Liver (tissue), 9 donors: ENCODE results near the gene RGS14. TPM values are rescaled to one million over a fixed set of nuclear protein-coding genes. Genes with fewer than 3 reads are reported as not detected.

Experiments
- DNase-seq: peaks from one replicate; pipeline ENCODE4 v3.0.0-alpha.2; 2017; ENCODE audit warnings: low spot score
- H3K27ac ChIP-seq, 2 donors: one replicate each; pipeline ENCODE4 v1.7.0; 2013; ENCODE audit warnings: inconsistent platforms in 2 of 2, low read length in 2 of 2, control low read depth in 1 of 2, low read depth in 1 of 2, mild to moderate bottlenecking in 1 of 2
- H3K27me3 ChIP-seq, 4 donors: one replicate each; pipeline versions ENCODE4 v1.6.1 to v1.7.0; 2013; ENCODE audit warnings: low read length in 3 of 4, inconsistent platforms in 1 of 4, mild to moderate bottlenecking in 1 of 4, moderate library complexity in 1 of 4; ENCODE audit not compliant: control insufficient read depth in 4 of 4, insufficient read depth in 4 of 4
- H3K36me3 ChIP-seq, 4 donors: one replicate each; pipeline versions ENCODE4 v1.6.1 to v1.7.0; 2013; ENCODE audit warnings: low read length in 3 of 4, mild to moderate bottlenecking in 3 of 4, low read depth in 1 of 4, moderate library complexity in 1 of 4; ENCODE audit not compliant: control insufficient read depth in 4 of 4, insufficient read depth in 3 of 4
- H3K4me1 ChIP-seq, 4 donors: one replicate each; pipeline versions ENCODE4 v1.6.1 to v1.7.0; 2013; ENCODE audit warnings: low read length in 3 of 4, mild to moderate bottlenecking in 3 of 4, moderate library complexity in 1 of 4; ENCODE audit not compliant: control insufficient read depth in 4 of 4, insufficient read depth in 4 of 4
- H3K4me3 ChIP-seq, 3 donors: one replicate each; pipeline versions ENCODE4 v1.6.1 to v1.7.0; 2013; ENCODE audit warnings: low read length in 3 of 3, control low read depth in 1 of 3, low read depth in 1 of 3, mild to moderate bottlenecking in 1 of 3
- H3K9ac ChIP-seq, 2 donors: one replicate each; pipeline ENCODE4 v1.7.0; 2013; ENCODE audit warnings: low read length in 2 of 2, mild to moderate bottlenecking in 2 of 2, moderate library complexity in 2 of 2, control low read depth in 1 of 2, low read depth in 1 of 2
- H3K9me3 ChIP-seq, 4 donors: one replicate each; pipeline versions ENCODE4 v1.6.1 to v1.7.0; 2013; ENCODE audit warnings: low read length in 3 of 4; ENCODE audit not compliant: control insufficient read depth in 4 of 4
- EGR1 ChIP-seq, 2 donors: IDR thresholded peaks; 2 replicates each; pipeline ENCODE4 v1.6.1; 2016 to 2018; ENCODE audit warnings: antibody characterized with exemption in 2 of 2, low read depth in 2 of 2
- FOXA1 ChIP-seq: IDR thresholded peaks from 2 replicates; pipeline ENCODE4 v1.6.1; 2016; ENCODE audit warnings: antibody characterized with exemption
- FOXA2 ChIP-seq: IDR thresholded peaks from 2 replicates; pipeline ENCODE4 v1.6.1; 2016; ENCODE audit warnings: antibody characterized with exemption
- GABPA ChIP-seq, 2 donors: IDR thresholded peaks in 1 of 2; conservative IDR thresholded peaks in 1 of 2; 2 replicates each; pipeline ENCODE4 v1.6.1; 2016; ENCODE audit warnings: antibody characterized with exemption in 2 of 2, mild to moderate bottlenecking in 1 of 2, moderate library complexity in 1 of 2
- HNF4A ChIP-seq, 2 donors: conservative IDR thresholded peaks; 2 replicates each; pipeline ENCODE4 v1.6.1; 2016; ENCODE audit warnings: antibody characterized with exemption in 2 of 2, mild to moderate bottlenecking in 2 of 2
- HNF4G ChIP-seq: IDR thresholded peaks from 2 replicates; pipeline ENCODE4 v1.6.1; 2016; ENCODE audit warnings: antibody characterized with exemption
- JUND ChIP-seq, 2 donors: IDR thresholded peaks; 2 replicates each; pipeline ENCODE4 v1.6.1; 2016; ENCODE audit warnings: antibody characterized with exemption in 2 of 2
- NR2F2 ChIP-seq: IDR thresholded peaks from 2 replicates; pipeline ENCODE4 v1.6.1; 2016; ENCODE audit warnings: antibody characterized with exemption
- RAD21 ChIP-seq, 2 donors: IDR thresholded peaks; 2 replicates each; pipeline ENCODE4 v1.6.1; 2016; ENCODE audit warnings: antibody characterized with exemption in 2 of 2, mild to moderate bottlenecking in 2 of 2
- RXRA ChIP-seq, 2 donors: IDR thresholded peaks; 2 replicates each; pipeline ENCODE4 v1.6.1; 2017 to 2018; ENCODE audit warnings: antibody characterized with exemption in 2 of 2, mild to moderate bottlenecking in 1 of 2
- SP1 ChIP-seq: IDR thresholded peaks from 2 replicates; pipeline ENCODE4 v1.6.1; 2018; ENCODE audit warnings: antibody characterized with exemption, mild to moderate bottlenecking
- TAF1 ChIP-seq: conservative IDR thresholded peaks from 2 replicates; pipeline ENCODE4 v1.6.1; 2016; ENCODE audit warnings: antibody characterized with exemption, mild to moderate bottlenecking
- YY1 ChIP-seq: IDR thresholded peaks from 2 replicates; pipeline ENCODE4 v1.6.1; 2016; ENCODE audit warnings: antibody characterized with exemption, mild to moderate bottlenecking
- WGBS: extraction: QIAGEN DNeasy Blood & Tissue Kit; methylation state at CpG from one replicate; pipeline ENCODE4 v1.1.7; 2013; 5-methylcytosine and 5-hydroxymethylcytosine counted together
- polyA plus RNA-seq, 2 donors: library from polyadenylated mRNA; stranded (reverse) in 1 of 2; unstranded in 1 of 2; fragments of 200-250 nt in 1 of 2; fragments of >200 nt in 1 of 2; fragmentation: Nextera tagmentation in 1 of 2; extraction: Ambion mirVana in 1 of 2; gene quantifications; one replicate each; pipeline versions ENCODE4 v1.2.1 to v1.2.3, GENCODE V29; 2013 to 2015
- total RNA-seq, 2 donors: library from RNA; depleted of rRNA; stranded (reverse); fragments of >200 nt; gene quantifications; one replicate each; pipeline ENCODE4 v1.2.3, GENCODE V29; 2014
- TF ChIP-seq, protein P1 (sequence below): IDR thresholded peaks from 2 replicates; pipeline ENCODE4 v1.6.1; 2016; ENCODE audit warnings: antibody characterized with exemption
- TF ChIP-seq, protein P2 (sequence below): IDR thresholded peaks from 2 replicates; pipeline ENCODE4 v1.6.1; 2016; ENCODE audit warnings: antibody characterized with exemption
- TF ChIP-seq, protein P3 (sequence below): IDR thresholded peaks from 2 replicates; pipeline ENCODE4 v1.6.1; 2016; ENCODE audit warnings: antibody characterized with exemption
- TF ChIP-seq, protein P4 (sequence below): IDR thresholded peaks from 2 replicates; pipeline ENCODE4 v1.6.1; 2016; ENCODE audit warnings: antibody characterized with exemption, mild to moderate bottlenecking
- TF ChIP-seq, protein P5 (sequence below): fragments of 150-350 bp; IDR thresholded peaks from 2 replicates; pipeline ENCODE4 v1.5.1; 2017; ENCODE audit warnings: improper control_type of control experiment, low read depth, low read length; ENCODE audit not compliant: missing input control
- donor health status: healthy.
- donor health status: healthy.
- donor health status: healthy.
- donor health status: healthy.
- donor health status: healthy.

RGS14 gene
- total and polyA plus RNA-seq, 4 donors, result 10.2 to 53.8 (median 33.3) TPM

DNA sequence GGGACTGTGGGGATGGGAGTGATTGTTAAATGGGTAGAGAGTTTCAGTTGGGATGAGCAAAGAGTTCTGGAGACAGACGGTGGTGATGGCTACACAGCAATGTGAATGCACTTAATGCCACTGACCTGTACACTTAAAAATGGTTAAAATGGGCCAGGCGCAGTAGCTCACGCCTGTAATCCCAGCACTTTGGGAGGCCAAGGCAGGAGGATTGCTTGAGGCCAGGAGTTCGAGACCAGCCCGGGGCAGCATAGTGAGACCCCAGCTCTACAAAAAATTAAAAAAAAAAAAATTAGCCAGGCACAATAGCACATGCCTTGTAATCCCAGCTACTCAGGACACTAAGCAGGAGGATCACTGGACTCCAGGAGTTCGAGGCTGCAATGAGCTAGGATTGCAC is 13.9 kb upstream of the RGS14 start:
- Histone ChIP-seq H3K4me1 (peaks cover 3 to 27% (median 16%) of the 10 kb centered on the region in 4 donors), H3K4me3 (no peak overlapping the region), H3K27ac (no peak overlapping the region), H3K27me3 (no peaks in the 10 kb centered on the region), H3K36me3 (peaks cover 5 to 16% (median 9%) of the 10 kb centered on the region in 4 donors), H3K9me3 (no peaks in the 10 kb centered on the region), H3K9ac (no peak overlapping the region)
- WGBS, result 95% methylated on average over 6 of the region's 6 CpGs
- DNase-seq, result no peak
- TF ChIP-seq NR2F2 (no peak), GABPA (IDR thresholded peaks at IDR 0.05 in 1 of 2, conservative IDR thresholded peaks at IDR 0.05 in 1 of 2) (no peak), HNF4A (conservative IDR thresholded peaks at IDR 0.05) (no peak), TAF1 (no peak), JUND (IDR thresholded peaks at IDR 0.05) (no peak), RAD21 (IDR thresholded peaks at IDR 0.05) (no peak), SP1 (no peak), YY1 (no peak), EGR1 (IDR thresholded peaks at IDR 0.05; ENCODE audit: low read depth in 2 of 2) (no peak), FOXA1 (no peak), FOXA2 (no peak), HNF4G (no peak), RXRA (IDR thresholded peaks at IDR 0.05) (no peak)
- TF ChIP-seq, protein P1, sequence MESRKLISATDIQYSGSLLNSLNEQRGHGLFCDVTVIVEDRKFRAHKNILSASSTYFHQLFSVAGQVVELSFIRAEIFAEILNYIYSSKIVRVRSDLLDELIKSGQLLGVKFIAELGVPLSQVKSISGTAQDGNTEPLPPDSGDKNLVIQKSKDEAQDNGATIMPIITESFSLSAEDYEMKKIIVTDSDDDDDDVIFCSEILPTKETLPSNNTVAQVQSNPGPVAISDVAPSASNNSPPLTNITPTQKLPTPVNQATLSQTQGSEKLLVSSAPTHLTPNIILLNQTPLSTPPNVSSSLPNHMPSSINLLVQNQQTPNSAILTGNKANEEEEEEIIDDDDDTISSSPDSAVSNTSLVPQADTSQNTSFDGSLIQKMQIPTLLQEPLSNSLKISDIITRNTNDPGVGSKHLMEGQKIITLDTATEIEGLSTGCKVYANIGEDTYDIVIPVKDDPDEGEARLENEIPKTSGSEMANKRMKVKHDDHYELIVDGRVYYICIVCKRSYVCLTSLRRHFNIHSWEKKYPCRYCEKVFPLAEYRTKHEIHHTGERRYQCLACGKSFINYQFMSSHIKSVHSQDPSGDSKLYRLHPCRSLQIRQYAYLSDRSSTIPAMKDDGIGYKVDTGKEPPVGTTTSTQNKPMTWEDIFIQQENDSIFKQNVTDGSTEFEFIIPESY, result no peak
- TF ChIP-seq, protein P2, sequence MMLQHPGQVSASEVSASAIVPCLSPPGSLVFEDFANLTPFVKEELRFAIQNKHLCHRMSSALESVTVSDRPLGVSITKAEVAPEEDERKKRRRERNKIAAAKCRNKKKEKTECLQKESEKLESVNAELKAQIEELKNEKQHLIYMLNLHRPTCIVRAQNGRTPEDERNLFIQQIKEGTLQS, result no peak
- TF ChIP-seq, protein P3, sequence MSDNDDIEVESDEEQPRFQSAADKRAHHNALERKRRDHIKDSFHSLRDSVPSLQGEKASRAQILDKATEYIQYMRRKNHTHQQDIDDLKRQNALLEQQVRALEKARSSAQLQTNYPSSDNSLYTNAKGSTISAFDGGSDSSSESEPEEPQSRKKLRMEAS, result no peak
- TF ChIP-seq, protein P4, sequence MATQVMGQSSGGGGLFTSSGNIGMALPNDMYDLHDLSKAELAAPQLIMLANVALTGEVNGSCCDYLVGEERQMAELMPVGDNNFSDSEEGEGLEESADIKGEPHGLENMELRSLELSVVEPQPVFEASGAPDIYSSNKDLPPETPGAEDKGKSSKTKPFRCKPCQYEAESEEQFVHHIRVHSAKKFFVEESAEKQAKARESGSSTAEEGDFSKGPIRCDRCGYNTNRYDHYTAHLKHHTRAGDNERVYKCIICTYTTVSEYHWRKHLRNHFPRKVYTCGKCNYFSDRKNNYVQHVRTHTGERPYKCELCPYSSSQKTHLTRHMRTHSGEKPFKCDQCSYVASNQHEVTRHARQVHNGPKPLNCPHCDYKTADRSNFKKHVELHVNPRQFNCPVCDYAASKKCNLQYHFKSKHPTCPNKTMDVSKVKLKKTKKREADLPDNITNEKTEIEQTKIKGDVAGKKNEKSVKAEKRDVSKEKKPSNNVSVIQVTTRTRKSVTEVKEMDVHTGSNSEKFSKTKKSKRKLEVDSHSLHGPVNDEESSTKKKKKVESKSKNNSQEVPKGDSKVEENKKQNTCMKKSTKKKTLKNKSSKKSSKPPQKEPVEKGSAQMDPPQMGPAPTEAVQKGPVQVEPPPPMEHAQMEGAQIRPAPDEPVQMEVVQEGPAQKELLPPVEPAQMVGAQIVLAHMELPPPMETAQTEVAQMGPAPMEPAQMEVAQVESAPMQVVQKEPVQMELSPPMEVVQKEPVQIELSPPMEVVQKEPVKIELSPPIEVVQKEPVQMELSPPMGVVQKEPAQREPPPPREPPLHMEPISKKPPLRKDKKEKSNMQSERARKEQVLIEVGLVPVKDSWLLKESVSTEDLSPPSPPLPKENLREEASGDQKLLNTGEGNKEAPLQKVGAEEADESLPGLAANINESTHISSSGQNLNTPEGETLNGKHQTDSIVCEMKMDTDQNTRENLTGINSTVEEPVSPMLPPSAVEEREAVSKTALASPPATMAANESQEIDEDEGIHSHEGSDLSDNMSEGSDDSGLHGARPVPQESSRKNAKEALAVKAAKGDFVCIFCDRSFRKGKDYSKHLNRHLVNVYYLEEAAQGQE, result no peak
- TF ChIP-seq, protein P5, sequence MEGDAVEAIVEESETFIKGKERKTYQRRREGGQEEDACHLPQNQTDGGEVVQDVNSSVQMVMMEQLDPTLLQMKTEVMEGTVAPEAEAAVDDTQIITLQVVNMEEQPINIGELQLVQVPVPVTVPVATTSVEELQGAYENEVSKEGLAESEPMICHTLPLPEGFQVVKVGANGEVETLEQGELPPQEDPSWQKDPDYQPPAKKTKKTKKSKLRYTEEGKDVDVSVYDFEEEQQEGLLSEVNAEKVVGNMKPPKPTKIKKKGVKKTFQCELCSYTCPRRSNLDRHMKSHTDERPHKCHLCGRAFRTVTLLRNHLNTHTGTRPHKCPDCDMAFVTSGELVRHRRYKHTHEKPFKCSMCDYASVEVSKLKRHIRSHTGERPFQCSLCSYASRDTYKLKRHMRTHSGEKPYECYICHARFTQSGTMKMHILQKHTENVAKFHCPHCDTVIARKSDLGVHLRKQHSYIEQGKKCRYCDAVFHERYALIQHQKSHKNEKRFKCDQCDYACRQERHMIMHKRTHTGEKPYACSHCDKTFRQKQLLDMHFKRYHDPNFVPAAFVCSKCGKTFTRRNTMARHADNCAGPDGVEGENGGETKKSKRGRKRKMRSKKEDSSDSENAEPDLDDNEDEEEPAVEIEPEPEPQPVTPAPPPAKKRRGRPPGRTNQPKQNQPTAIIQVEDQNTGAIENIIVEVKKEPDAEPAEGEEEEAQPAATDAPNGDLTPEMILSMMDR, result no peak
